Skin of body (tissue), 2 donors: ENCODE measurements around the gene HPRT1. TPM values are rescaled to one million over a fixed set of nuclear protein-coding genes. Genes with fewer than 3 reads are reported as not detected.

Experiments used
- DNase-seq: peaks from one replicate; lab custom pipeline; 2025; lab: John Stamatoyannopoulos, UW
- total RNA-seq: library from RNA; depleted of rRNA; stranded (reverse); fragments of >200 nt; gene quantifications from one replicate; pipeline ENCODE4 v1.2.3, GENCODE V29; 2014

The HPRT1 gene
- total RNA-seq, 1 donor from 2014 or later = 15.3 TPM

- DNase-seq = no peak
These were observed 16.3 kb downstream of the HPRT1 start for GRCh38 chrX:134476284-134476683.

DNA sequence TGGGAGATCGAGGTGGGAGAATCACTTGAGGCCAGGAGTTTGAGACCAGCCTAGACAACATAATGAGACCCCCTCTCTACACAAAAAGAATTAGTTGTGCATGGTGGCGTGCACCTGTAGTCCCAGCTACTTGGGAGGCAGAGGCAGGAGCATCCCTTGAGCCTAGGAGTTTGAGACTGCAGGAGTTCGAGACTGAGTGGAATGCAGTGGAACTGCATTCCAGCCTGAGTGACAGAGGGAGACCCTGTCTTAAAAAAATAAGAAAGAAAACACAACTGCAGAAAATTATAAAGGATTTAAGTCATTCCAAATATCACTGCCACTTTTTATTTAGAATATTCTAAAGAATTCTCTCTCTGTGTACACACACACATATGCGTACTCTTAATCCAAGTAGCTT, 18.4 kb downstream of the HPRT1 start:
- DNase-seq = no peak

DNA sequence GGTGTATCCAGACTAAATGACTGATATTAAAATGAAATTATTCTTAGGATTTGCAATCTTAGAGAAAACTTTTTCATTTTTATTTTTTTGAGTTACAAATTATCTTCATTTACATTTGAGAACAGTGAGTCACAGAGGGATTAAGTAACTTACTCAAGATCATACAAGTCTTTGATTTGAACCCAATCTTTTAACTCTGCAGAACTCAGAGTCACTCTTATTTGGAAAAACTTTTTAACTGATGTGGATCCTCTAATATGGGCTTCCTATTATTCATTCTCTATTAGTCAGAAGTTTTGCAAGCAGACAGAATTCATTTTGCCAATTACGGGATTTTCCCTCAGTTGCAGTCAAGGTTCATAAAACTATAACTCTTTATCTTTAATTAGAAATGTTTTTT, 20.1 kb downstream of the HPRT1 start:
- DNase-seq = no peak

DNA sequence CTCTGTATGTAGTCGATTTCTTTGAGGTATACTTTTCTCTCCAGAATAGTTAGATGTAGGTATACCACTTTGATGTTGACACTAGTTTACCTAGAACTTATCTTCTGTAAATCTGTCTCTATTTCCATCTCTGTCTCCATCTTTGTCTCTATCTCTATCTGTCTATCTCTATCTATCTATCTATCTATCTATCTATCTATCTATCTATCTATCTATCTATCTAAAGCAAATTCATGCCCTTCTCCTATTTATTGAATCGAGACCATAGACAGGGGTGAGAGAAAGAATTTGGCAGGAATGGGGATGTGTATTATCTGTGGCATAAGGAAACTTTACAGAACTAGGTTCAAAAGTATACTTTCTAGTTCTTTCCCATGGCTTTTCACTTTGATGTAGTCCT, 21.4 kb downstream of the HPRT1 start:
- no peak for DNase-seq

DNA sequence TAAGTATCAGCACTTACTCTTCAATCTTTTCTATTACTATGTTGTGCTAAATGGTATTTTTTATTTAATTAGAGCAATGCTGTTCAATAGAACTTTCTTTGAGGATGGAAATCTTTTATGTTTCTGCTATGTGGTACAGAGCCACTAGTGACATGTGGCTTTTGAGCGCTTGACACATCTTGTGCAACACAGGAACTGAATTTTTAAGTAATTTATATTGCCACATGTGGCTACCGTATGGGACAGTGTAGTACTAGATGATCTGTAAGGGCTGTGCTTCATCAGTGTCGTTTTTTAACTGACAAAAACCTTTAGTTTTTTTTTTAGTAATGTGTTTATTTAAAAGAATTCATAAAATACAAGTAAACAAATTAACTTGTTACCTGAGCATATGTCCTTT, 22.4 kb downstream of the HPRT1 start:
- DNase-seq = peak; percentile 35

DNA sequence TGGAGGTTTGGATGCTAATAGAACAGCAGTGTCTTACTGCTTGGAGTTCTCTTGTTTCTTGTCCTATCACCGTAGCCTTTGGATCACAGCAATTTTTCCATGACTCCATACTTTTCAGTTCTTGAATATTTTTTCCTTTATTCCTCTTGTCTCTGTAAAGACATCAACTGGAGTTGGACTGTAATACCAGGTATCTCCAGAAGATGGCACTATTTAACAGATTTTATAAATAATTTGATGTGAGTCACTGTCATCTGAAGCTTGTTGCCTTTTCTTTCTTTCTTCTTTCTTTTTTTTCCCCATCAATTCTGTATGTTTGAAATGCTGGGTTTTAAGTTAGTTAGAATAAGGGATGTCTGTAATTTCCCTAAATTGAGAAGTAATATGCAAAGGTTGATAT, 24.1 kb downstream of the HPRT1 start:
- DNase-seq = peak; percentile 17

GRCh38 chrX:134501941-134502340, 42.0 kb downstream of the HPRT1 start:
- no peak for DNase-seq

GRCh38 chrX:134502686-134503085, 42.7 kb downstream of the HPRT1 start:
- no peak for DNase-seq

DNA sequence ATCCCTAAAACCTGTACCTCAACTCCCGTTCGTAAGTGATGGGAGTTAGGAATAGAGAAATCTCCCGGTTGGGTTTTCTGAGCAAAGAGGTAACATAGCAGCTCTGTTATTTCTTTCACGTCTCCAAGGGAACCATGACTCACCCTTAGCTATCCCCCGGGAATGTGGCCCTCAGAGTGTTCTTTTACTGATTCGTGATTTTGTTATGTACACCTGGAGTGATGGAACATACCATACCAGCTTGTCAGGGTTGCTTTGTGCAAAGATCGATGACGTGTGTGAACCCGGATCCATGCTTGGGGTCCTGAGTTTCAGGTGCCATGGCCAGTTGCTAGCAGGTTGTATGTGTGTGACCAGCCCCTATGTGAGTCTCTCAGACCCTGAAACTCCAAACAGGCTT, 52.6 kb downstream of the HPRT1 start:
- no peak for DNase-seq

DNA sequence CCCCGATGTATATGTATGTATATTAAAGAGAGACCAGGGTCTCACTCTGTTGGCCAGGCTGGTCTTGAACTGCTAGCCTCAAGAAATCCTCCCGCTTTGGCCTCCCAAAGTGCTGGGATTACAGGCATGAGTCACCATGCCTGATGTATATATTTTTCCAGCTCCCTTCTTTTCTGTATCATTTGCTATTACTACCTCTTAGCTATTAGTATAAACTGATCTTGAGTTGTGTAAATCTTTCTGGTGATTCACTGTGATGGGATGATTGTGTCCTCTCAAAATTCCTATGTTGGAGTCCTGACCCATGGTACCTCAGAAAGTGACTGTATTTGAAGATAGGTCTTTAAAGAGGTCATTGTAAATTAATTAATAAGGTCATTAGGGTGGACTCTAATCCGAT, 53.1 kb downstream of the HPRT1 start:
- DNase-seq = no peak

- DNase-seq = peak; percentile 15
These were observed 61.0 kb downstream of the HPRT1 start for GRCh38 chrX:134520860-134521390.

- DNase-seq = no peak
These were observed 64.2 kb downstream of the HPRT1 start for GRCh38 chrX:134524181-134524580.

DNA sequence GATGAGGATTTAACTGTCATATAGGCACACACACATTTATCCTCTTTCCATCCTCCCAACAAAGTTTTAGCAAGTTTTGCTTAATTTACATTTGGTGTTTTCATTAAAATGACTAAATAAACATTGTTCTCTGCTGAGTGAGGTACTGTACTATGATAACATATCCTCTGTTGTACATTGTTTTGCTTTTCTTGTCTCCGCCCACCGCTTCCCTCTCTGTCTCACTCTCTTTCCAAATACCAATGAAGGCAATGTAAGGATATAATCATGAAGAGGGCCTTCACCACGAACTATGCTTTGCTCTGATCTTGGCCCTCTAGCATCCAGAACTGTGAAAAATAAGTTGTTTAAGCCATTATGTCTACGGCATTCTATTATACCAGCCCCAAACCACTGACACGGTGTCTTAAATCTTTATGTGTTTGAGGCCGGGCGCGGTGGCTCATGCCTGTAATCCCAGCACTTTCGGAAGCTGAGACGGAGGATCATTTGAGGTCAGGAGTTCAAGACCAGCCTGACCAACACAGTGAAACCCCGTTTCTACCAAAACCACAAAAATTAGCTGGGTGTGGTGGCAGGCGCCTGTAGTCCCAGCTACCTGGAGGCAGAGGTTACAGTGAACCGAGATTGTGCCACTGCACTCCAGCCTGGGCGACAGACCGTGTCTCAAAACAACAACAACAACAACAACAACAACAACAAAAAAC, 65.3 kb downstream of the HPRT1 start:
- no peak for DNase-seq

- DNase-seq = no peak
These were observed 66.4 kb downstream of the HPRT1 start for GRCh38 chrX:134526399-134526798.

DNA sequence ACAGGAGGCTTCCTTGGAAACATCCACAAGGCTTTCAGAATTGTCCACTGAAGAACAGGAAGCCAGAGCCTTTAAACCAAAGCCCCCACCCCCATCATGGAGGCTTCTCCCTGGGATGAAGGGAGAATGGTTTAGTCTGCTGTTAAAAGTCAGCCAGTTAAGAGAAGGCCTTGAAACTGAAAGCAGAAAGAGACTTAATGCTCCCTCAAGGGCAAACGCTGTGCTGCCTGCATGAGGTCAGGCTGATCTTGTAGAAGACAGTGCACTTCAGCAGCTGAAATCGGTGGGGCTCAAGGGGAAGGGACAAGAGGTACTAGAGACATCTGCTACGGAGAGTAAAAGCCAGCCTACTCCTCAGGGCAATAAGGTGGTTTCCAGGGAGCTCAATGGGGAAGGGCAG, 69.0 kb downstream of the HPRT1 start:
- no peak for DNase-seq

- DNase-seq = no peak
These were observed 69.5 kb downstream of the HPRT1 start for GRCh38 chrX:134529481-134529880.

DNA sequence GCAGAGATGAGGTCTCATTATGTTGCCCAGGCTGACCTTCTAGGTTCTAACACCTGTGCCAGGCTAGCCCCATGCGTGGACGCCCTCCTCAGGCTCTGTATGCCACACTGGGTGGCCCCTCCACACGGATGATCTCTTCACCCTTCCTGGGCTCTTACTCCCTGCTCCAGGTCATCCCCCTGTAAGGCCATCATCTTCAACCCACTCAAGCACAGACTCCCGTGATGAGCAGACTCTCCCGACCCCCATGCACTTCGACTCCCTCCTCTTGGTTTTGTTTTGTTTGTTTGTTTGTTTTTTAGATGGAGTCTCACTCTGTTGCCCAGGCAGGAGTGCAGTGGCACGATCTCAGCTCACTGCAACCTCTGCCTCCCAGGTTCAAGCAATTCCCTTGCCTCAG, 70.9 kb downstream of the HPRT1 start:
- no peak for DNase-seq

DNA sequence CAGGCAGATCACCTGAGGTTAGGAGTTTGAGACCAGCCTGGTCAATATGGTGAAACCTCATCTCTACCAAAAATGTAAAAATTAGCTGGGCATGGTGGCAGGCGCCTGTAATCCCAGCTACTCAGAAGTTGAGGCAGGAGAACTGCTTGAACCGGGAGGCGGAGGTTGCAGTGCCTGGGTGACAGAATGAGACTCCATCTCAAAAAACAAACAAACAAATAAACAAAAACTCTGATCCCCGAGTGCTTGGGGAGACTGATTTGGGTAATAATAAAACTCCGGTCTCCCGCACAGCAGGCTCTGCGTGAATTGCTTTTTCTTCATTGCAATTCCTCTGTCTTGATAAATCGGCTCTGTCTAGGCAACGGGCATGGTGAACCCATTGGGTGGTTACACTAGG, 73.4 kb downstream of the HPRT1 start:
- no peak for DNase-seq

DNA sequence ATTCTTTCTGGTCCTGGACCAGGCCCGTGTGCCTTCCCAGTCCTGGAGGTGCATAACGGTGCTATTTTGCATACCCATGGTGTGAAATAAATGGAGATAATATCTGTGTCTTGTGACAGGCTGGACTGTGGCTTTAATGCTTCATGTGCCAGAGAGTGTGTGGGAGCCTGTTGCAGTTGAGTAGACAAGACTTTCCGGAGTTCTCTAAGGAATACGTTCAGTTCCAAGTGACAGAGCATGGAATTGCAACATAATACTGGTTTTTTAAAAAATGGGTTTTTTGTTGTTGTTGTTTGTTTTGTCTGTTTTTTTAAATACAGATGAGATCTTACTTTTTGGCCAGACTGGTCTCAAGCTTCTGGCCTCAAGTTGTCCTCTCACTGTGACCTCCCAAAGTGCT, 74.0 kb downstream of the HPRT1 start:
- DNase-seq = no peak

GRCh38 chrX:134537179-134537955, 77.4 kb downstream of the HPRT1 start:
- DNase-seq = no peak

DNA sequence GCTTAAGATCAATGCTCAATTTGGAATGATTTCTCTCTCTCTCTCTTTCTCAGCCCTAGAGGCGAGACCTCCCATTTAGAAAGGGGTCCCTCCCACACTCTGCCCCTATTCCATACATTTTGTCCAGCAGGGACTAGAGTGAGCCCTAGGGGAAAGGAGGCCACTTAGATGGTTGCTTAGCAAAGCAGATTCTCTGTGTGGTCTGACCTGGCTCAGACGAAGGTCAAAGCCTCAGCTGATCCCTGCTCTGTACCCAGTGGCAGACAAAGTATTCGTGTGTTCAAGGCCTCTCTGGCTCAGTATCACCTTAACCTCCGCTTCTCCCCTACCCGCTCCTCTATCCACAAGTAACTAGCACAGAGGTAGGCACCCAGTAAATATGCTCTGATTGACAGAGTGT, 78.4 kb downstream of the HPRT1 start:
- DNase-seq = no peak

- no peak for DNase-seq
These were observed 81.9 kb downstream of the HPRT1 start for GRCh38 chrX:134541906-134542305.

GRCh38 chrX:134542485-134542884, 82.5 kb downstream of the HPRT1 start:
- peak; percentile 68 for DNase-seq
